GM19238 (cell line): ENCODE results near the gene BCAS3.
"Not testable (repeated sequence)": the region's sequence is repeated elsewhere in the genome, so short reads cannot be mapped to it uniquely, and the experiment has no call there.

Source experiments
- DNase-seq: peaks from one replicate; pipeline ENCODE4 v3.0.0; 2011; ENCODE audit warnings: low spot score; ENCODE audit not compliant: insufficient read length

The BCAS3 gene

DNA sequence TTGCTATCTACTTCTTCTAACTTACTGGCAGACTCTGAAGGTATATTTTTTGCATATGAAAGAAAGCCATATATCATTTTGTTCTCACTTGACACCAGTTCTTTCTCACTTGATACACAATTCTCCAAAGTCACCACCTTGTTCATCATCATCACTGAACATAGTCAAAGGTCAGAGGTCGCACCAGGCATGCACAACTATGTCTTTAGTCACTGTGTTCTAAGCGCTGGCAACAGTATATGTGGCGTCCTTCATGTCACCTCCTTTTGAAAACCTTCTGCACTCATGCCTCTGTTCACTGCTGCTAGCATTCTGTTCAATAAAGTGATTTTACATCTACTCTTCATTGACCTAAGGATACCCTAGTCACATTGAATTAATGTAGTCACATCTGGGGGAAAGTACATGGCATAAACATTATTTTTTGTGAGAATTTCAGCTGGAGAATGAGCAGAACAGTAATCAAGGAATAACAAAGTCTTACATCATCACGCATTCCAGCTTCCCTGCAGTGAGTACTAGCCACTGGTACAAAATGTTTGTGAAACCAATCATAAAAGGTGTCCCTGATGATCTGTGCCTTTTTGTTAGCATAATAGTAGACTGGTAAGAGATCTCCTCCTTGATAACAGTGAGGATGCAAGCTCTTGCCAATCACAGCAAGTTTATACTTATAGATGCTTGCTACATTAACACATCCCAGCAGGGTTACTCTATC, 754.1 kb downstream of the BCAS3 start:
- DNase-seq: no peak

- DNase-seq: no peak
Measured at GRCh38 chr17:61436273-61436672, 758.6 kb downstream of the BCAS3 start.

- DNase-seq: no peak
Measured at GRCh38 chr17:61436995-61437704, 759.5 kb downstream of the BCAS3 start.

- no peak for DNase-seq
Measured at GRCh38 chr17:61440697-61441096, 763.0 kb downstream of the BCAS3 start.

- not testable (repeated sequence) for DNase-seq
Measured at GRCh38 chr17:61441507-61441906, 763.9 kb downstream of the BCAS3 start.

DNA sequence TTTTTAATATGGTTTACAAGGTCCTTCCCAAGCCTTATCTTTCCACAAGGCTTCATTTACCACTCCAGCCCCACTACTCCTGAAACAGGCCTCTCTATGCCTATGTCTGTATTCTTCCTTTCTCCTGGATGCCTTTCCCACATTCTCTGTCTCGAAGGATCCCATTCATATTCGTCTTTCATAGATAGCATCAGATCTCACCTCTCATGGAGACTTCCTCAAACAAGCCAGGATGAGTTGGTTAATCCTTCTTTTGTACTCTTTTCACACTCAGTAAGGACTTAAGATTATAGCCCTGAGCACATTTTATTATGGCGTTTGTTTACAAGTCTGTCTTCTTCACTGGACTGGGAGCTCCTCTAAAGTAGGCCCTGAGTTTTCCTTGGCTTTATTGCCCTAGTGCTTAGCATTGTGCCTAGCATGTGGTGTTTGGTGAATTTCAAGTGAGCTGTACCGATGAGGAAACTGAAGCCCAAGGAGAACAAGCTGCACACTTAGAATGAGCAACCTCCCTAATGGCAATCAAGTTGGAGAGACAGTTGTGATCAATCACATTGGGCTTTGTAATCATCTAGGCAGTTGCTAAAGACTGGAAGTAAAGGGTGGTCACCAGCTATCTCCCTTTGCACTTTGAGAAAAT, 764.6 kb downstream of the BCAS3 start:
- DNase-seq: no peak
